COR-L47 (cell line): ENCODE data around the gene DIDO1.
A peak's percentile ranks its signal among the peaks of the same experiment; 100 is the strongest.

Experiments used
- DNase-seq: peaks from one replicate; lab custom pipeline; 2025; lab: John Stamatoyannopoulos, UW

The DIDO1 gene

DNA sequence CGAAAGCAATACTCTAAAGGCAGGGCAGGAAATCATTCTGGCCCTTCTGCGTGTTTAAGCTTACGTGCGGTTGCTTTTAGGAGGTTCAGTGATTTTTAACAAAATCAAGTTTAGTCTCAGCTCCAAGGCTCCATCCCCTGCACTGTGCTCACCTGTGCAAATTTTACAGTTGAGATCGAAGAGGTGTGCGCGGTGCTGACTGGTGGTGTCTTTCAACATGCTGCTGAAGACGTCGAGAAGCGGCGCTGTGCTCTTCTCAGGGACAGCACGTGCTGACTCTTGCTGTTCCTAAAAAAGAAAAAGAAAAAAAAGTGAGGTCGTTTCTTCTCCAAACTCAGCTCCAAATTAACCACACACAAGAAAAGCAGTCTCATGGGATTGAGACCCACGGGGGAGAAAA is 32.0 kb downstream of the DIDO1 start:
- no peak for DNase-seq

DNA sequence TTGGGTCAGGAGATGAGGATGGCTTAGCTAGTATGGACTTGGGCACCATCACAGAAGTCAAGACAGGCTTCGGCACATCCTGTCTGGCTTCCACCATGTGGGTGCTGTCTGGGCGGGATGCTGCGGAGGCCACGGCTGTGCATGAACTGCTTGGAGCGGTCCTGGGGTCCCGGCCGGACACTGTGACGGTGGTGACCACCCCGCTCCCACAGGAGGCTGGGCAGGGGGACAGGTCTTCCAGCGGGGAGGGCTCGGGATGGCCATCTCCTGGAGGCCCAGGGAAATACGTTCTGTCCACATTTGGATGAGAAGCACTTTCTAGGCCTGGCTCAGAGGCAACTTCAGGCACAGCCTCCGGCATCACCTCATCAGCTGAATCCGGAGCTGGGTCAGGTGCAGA is 32.6 kb downstream of the DIDO1 start:
- no peak for DNase-seq

DNA sequence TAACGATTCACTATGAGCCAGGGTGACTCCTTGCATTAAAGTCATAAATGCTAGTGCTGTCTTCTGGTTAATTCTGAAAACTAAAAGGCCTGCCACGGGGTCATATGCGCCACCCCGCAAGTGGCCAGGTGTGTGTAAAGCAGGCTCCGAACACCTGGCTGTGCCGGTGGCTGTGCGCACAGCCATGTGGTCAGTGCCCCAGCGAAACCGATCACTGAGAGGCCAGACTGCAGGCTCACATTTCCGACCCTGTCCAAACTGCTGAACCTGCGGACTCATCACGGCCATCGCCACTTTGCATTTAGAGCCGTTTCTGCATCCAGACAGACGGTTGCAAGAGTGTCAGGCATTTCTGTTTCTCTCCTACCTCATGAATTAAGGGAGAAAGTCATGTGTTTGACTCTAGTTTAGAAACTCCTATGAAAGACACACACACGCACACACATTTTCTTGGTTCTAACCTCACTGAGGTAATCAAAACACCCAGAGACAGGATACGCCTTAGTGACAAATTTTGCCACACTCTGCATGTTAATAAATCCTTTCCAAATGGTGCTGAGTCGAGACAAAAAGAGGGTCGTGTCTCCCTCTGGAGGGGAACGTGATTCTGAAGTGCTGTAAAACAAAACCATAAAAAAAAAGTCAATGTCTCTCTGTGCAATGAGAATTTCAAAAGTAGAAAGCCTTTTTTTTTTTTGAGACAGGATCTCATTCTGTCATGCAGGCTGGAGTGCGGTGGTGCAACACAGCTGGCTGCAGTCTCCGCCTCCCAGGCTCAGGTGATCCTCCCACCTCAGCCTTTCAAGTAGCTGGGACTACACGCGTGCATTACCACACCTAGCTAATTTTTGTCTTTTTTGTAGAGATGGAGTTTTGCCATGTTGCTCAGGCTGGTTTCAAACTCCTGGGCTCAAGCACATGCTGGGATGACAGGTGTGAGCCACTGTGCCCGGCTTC is 33.7 kb downstream of the DIDO1 start:
- no peak for DNase-seq

DNA sequence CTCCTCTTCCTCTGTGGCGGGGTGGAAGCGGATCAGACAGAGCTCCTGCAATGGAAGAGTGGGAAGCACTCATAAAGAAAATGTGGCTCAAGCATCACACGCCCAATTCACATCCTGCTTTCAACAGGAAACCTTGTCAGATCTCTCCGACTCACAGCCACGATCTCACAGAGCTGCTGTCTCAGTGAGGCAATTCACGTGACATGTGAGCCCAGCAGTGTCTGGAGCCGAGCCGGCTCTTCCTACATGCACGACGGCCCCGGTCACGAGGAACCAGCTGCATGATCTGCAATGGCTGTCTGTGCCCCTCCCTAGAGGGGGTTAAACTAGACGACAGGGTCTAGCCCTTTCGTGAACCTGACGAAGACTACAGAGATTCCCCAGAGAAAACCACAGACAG is 35.2 kb downstream of the DIDO1 start:
- DNase-seq: no peak

- no peak for DNase-seq
Measured at GRCh38 chr20:62890444-62890843, 35.9 kb downstream of the DIDO1 start.

DNA sequence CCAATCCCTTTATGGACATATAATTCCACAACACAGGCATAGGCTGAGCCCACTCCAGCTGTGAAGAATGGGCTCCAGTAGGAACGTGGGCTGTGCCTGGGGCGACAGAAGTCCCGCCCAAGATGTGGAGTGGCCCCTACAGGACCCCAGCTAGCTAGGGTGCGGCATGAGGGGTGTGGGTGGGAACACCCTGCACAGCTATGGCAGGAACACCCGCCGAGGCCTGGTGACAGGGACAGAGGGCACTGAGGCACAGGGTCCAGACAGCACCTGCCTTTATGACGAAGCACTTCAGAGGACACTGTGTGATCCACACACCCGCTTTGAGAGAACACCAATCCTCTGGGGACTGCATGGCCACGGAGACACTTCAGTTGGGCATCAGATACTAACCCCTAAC is 36.4 kb downstream of the DIDO1 start:
- no peak for DNase-seq

DNA sequence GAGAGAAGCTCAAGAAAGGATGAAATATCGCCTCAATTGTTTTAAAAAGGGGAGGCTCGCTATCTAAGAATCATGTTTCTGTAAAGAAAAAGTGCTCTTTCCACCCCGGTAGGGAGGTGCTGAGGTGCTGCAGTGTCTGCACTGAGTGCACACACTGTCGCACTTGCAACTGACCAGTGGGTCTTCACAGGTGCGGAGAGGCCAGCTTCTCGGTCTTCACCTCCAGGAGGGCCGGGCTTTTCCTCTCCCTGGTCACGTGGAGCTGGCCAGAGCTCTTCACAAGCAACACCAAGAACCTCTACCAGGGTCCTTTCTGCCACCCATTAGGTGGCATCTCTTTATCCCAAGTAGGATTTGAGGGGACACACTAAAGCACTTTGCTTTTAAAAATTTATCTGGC is 36.9 kb downstream of the DIDO1 start:
- DNase-seq: no peak

DNA sequence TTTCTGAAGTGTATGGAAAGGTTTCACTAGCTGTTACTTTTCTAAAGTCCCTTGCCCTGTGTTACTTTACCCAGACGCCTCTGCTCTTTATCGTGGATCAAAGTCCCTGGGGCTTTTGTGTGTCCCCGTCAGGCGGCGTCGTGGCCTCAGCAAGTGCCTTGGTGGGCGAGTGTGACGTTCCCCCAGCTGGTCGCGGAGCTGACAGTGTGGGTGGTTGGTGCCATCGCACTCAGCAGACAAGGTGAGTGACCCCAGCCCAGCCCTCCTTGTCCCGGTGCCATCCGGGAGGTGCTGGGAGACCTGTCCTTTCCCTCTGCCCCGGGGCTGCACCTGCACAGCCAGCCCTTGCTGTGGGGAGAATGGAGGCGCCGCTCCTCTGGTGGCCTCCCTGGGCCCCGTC is 37.4 kb downstream of the DIDO1 start:
- no peak for DNase-seq

- DNase-seq: no peak
Measured at GRCh38 chr20:62888406-62888805, 37.9 kb downstream of the DIDO1 start.

DNA sequence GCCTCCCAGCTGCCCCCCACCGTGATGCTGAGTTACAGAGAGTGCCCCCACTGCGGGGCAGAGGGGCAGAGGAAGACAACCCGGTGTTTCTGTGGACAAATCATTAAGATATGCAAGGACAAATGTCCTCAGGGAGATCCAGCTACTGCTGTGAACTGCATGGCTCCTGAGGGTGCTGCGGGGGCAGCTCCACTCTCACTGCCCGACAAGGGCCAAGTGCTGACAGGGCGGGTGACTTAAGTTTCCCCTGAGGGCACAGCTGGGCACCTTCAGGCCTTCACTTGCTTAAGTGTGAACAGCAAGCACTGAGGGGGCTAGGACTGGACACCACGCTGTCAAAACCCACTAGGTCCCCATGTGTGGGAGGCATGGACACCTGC is 38.5 kb downstream of the DIDO1 start:
- no peak for DNase-seq

DNA sequence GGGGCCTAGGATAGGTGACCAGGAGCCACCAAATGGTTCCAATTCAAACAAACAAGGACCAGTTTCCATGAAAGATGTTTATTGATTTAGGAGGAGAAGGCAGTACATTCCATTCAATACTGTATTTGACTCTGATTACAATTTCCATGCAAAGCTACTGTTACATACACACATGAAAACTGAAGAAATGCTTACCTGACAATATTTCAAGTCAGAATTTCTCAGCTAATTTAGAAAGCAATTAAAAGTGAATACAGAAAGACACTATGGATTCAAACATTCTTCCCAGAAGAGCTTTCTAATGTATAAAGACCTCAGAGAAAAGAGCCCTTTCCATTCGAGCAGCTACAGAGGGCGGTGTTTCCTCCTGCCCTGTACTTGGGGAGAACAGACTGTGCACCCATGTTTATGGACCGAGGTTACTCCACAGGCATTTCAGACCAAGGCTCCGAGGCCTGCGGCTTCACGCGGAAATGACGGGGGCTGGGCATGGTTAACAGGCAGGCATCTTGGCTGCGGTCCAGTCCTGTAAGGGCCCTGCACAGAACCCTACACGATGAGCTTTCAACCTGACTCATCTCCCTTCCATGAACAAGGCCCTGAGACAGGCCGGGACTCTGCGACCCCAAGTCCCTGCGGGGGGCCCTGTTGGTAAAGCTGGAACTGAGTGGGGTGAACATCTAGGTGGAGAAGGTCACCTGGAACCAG is 39.0 kb downstream of the DIDO1 start:
- DNase-seq: peak; percentile 83

- peak; percentile 63 for DNase-seq
Measured at GRCh38 chr20:62886709-62887058, 39.6 kb downstream of the DIDO1 start.

DNA sequence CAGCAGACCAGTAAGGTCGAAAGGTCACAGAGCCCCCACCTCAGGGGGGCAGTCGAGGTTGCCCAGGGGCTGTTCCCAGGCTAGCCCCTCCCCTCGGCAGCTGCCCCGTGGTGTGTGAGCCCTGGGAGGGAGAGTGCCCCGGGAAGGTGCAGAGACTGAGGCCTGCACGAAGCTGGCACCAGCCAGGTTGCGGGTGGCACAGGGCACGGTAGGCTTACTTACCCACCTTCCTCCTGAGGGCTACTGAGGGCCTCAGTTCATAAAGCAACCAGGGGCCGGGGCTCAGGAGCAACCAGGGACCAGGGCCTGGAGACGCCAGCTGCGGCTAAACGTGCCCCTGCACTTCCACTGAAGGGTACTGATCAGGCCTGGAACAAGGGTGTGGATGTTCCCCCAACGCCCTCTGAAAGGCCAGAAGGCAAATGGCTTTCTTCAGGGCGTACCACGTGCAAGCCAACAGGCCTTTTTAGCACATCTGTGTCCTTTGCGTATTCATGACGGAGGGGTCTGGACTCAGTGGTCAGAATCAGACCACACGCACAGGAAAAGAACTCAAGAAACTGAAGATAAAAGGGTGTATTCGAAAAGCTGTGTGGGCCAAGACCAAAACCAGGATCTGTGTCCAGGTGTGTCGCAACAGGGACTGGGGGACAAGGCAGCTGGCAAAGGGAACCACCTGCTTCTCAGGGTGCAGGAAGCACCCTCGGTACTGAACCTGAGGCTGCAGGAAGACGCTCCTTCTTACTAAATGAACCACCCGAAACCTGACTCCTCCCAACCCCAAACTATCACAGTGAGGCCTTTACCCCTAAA is 40.2 kb downstream of the DIDO1 start:
- DNase-seq: no peak

GRCh38 chr20:62885046-62885895 is 41.0 kb downstream of the DIDO1 start:
- DNase-seq: no peak

GRCh38 chr20:62884556-62884955 is 41.7 kb downstream of the DIDO1 start:
- no peak for DNase-seq

GRCh38 chr20:62882426-62882825 is 43.9 kb downstream of the DIDO1 start:
- DNase-seq: no peak

- DNase-seq: no peak
Measured at GRCh38 chr20:62881662-62882395, 44.5 kb downstream of the DIDO1 start.

DNA sequence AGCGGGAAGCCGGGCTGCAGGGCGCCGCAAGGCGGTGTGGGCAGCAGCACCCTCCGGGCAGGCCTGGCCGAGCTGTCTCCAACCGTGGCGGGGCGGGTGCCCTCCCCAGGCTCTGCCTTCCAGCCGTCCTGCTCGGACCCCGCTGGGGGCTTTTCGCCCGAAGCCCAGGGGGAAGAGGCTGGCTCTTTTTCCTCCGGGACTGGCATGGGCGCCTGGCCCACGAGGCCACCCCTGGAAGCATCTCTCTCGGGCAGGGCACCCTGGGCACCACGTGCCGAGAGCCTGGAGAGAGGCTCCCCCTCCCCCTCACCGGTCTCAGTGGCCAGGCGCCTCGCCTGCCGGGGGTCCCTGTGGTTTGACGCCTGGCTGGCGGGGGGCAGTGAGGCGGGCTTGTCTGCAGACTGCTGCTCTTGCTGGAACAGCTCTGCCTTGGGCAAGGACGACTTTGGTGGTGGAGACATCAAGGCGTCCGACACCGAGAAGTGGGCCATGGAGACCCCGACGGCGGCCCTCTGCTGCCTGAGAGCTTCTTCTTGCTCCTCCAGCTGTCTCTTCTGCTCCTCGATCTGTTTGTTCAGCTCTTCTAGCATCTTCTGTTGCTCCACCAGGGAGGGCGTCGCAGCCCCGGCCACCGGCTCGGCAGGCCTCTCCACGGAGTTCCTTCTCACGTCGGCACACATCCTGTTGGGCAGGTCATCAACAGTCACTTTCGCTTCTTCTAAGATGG is 45.2 kb downstream of the DIDO1 start:
- DNase-seq: no peak

DNA sequence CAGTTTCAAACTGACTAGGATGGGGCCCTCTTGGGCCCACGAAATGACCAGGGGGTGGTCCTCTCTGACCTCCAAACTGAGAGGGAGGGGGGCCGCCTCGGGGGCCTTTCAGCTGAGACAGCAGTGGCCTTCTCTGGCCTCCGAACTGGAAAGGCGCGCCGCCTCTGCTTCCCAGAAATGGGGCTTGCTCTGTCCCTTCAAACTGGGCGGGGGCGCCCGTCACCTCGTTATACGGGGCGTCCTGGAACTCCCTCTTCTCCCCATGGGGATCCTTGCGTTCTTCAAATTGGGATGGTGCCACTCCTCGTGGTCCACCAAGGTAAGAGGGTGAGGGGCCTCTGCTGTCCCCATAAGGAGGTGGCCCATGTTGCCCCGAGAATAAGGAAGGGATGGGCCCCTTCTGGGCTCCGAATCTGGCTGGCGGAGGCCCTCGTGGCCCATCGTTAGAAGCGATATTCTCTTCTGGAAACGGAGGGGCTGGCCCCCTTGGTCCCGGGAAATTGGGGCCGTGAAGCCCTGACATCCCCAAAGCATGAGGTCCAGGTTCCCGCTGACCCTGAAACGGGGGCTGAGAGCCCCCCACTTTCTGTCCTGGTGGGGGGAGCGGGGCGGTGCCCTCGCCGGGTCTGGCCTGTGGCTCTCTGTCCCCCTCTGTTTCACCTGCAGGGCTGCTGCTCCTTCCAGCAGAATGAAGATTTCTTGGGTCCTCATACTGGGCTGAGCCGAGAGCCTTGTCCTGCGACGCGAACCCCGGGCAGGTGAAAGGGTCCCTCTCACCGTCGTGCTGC is 46.0 kb downstream of the DIDO1 start:
- no peak for DNase-seq
